CD4-positive, alpha-beta T cell treated with Interleukin-10 for 1 hour (primary cell): ENCODE data around the gene RRP1.

ENCODE experiments used
- DNase-seq: peaks from one replicate; pipeline ENCODE4 v3.0.0-alpha.2; 2020

The RRP1 gene

DNA sequence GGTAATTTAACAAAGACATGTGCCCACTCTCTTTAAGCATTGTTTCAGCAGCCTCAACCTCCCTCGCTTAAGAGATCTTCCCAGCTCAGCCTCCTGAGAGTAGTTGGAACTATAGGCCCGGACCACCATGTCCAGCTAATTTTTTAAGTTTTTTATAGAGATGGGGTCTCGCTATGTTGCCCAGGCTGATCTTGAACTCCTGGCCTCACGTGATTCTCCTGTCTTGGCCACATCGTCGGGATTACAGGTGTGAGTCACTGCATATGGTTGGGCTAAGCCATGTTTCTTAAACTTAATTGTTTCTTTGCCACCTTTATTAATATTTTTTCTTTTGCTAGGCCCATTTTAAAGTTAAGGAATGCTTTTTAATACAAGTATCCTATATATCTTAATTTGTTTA, 57.1 kb downstream of the RRP1 start:
- no peak for DNase-seq

DNA sequence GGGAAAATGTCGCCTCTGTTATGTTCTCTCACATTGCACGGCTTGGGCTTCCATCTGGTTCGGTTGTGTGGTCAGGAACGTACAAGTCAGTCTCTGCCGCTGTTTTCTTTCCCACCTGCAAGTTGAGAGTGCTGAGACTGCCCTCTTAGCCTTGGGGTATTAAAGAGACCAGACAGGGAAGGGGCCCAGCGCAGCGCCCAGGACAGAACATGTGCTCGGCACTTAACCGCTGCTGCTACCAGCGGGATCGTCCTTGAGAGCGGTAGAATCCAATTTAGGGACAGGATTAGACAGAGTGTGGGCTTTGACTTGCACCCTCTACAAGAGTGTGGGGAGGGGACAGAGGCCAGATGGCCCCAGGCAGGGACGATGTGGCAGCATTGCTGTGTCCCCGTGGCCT, 57.9 kb downstream of the RRP1 start:
- no peak for DNase-seq

DNA sequence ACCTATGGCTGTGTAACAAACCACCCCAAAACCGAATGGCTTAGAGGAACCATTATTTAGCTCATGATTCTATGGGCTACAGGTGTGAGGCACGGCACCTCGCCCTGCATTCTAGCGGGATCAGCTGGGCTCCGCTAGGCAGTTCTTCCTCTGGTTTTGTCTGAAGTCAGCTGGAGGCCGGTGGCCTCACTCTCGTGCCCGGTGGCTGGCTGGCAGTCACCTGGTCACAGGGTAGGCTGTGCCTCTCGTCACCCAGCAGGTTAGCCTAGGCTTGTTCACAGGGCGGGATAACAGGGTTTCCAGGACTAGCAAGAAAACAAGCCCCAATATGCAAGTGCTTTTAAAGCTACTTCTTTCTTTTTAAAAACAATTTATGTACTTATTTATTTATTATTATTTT, 59.4 kb downstream of the RRP1 start:
- no peak for DNase-seq

DNA sequence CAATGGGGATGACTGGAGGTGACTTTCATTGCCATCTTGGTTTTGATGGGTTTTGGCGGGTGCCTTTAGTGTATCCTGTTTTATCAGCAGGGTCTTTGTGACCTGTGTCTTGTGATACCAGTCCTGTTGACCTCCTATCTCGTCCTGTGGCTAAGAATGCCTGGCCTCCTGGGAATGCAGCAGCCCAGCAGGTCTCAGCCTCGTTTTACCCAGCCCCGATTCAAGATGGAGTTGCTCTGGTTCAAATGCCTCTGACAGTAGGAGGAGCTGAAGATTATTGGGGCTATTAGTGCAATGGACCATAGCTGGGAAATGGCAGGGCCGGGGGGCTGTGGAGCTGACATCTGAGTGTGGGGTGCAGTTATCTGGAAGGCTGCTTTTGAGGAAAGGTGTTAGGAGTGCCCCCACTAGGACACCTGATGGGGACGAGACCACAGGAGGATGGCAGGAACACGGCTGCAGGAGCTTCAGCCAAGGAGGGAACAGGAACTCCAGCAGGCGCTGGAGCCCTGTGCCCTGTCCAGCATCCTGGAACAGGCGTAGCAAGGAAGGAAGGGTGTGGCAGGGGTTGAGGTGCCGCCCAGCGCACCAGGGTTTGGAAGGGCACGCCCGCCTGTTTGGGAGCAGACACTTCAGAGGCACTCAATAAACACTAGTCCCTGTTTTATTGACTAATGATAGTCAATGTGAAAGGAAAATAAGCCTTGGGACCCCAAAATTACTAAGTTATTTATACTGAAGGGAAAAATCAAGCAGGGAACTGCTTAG, 60.3 kb downstream of the RRP1 start:
- DNase-seq = no peak

DNA sequence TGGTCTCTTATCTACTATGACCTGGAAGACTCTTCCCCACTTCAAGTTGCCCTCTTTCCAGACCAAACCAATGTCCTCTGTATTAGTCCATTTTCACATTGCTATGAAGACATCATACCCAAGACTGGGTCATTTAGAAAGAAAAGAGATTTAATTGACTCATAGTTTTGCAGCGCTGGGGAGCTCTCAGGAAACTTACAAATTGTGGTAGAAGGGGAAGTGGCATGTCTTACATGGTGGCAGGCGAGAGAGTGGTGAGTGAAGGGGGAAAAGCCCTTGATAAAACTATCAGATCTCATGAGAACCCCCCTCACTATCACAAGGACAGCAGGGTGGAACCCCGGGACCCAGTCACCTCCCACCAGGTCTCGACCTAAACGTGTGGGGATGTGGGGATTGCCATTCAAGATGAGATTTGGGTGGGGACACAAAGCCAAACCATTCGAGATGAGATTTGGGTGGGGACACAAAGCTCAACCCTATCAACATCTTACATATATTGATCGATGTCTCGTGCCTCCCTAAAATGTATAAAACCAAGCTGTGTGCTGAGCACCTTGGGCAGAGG, 61.4 kb downstream of the RRP1 start:
- DNase-seq = no peak

DNA sequence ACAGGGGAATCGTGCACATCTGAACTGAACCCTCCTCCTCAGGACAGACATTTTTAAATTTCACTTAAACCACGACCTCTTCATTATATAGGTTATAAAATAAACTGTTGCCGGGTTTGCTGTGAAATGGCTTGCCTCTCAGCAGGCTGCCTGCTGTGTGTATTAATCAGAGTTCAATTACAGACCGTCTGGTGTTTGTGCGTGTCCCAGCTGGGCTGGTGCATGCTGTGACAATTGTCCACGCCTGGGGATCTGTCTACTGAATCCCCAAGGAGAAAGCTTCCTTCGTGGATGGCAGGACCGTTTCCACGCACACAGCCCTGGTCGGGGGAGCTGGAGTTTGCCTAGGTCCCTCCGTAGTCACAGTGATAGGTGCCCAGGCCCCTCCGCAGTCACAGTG, 62.2 kb downstream of the RRP1 start:
- DNase-seq = no peak

DNA sequence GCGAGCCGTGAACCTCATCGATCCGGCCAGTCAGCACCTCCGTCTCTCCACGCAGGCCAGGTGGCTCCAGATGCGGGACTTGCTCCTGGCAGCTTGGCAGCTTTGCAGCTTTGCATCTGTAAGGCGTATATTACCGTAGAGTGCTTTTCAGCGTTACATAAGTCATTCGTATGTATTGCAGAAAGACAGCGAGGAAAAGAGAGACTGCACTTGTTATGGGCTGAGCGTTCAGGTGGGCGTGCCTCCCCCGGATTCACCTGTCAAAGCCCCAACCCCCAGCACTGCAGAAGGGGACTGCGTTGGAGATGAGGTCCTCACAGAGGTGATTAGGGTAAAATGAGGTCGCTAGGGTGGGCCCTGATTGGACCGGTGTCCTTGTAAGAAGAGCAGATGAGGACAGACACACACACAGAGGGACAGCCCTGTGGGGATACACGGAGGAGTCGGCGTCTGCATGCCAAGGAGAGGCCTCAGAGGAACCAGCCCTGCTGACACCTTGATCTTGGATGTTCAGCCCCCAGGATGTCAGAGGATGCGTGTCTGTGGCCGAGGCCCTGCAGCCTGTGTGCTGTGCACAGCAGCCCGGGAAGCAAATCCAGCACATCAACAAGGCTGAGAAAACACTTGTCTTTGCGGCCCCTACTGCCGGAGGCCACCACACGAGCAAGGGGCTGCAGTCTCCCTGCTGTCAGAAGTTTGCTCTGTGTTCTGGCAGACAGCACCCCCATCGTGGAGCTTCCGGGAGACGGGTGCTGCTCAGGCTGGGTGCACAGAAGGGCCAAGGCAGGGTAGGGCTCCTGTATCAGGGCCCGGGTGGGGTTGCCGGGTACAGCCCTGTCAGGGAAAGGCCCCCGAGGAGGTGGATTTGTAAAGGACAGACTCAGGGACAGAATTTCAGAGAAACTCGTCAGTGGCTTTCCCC, 64.7 kb downstream of the RRP1 start:
- no peak for DNase-seq
